Effector CD8-positive, alpha-beta T cell (primary cell): ENCODE data around the gene CCBE1.

Experiments
- DNase-seq: peaks from one replicate; lab custom pipeline; 2025; lab: John Stamatoyannopoulos, UW

Gene CCBE1

GRCh38 chr18:59570796-59571195, 126.4 kb downstream of the CCBE1 start:
- DNase-seq = no peak

GRCh38 chr18:59570101-59570775, 127.0 kb downstream of the CCBE1 start:
- DNase-seq = no peak

GRCh38 chr18:59569390-59569791, 127.8 kb downstream of the CCBE1 start:
- DNase-seq = no peak

- no peak for DNase-seq
Measured at GRCh38 chr18:59567431-59567830, 129.8 kb downstream of the CCBE1 start.

GRCh38 chr18:59566533-59566971, 130.7 kb downstream of the CCBE1 start:
- no peak for DNase-seq

- DNase-seq = no peak
Measured at GRCh38 chr18:59565957-59566356, 131.3 kb downstream of the CCBE1 start.

GRCh38 chr18:59564561-59564960, 132.7 kb downstream of the CCBE1 start:
- no peak for DNase-seq

- DNase-seq = no peak
Measured at GRCh38 chr18:59563176-59563785, 133.9 kb downstream of the CCBE1 start.

- no peak for DNase-seq
Measured at GRCh38 chr18:59562751-59563150, 134.5 kb downstream of the CCBE1 start.

- DNase-seq = no peak
Measured at GRCh38 chr18:59561612-59562011, 135.6 kb downstream of the CCBE1 start.

- no peak for DNase-seq
Measured at GRCh38 chr18:59560556-59560955, 136.7 kb downstream of the CCBE1 start.

GRCh38 chr18:59559528-59559927, 137.7 kb downstream of the CCBE1 start:
- no peak for DNase-seq

- DNase-seq = no peak
Measured at GRCh38 chr18:59555995-59556659, 141.1 kb downstream of the CCBE1 start.

GRCh38 chr18:59554796-59555335, 142.4 kb downstream of the CCBE1 start:
- no peak for DNase-seq

- DNase-seq = no peak
Measured at GRCh38 chr18:59553273-59553870, 143.9 kb downstream of the CCBE1 start.

- DNase-seq = no peak
Measured at GRCh38 chr18:59551902-59552635, 145.2 kb downstream of the CCBE1 start.

- no peak for DNase-seq
Measured at GRCh38 chr18:59550174-59550516, 147.1 kb downstream of the CCBE1 start.

GRCh38 chr18:59549503-59550173, 147.6 kb downstream of the CCBE1 start:
- DNase-seq = no peak

GRCh38 chr18:59547581-59548182, 149.5 kb downstream of the CCBE1 start:
- DNase-seq = no peak

GRCh38 chr18:59546188-59546587, 151.0 kb downstream of the CCBE1 start:
- no peak for DNase-seq

- no peak for DNase-seq
Measured at GRCh38 chr18:59540780-59541179, 156.4 kb downstream of the CCBE1 start.
